NK-92 (cell line): ENCODE data around the gene RNF103.
"Not testable (repeated sequence)": the region's sequence is repeated elsewhere in the genome, so short reads cannot be mapped to it uniquely, and the experiment has no call there.

Experiments used
- DNase-seq: peaks from one replicate; lab custom pipeline; 2025; ENCODE audit not compliant: unreplicated experiment; lab: John Stamatoyannopoulos, UW

Gene RNF103

GRCh38 chr2:86624267-86624547, 542 bp upstream of the RNF103 start:
- no peak for DNase-seq

GRCh38 chr2:86623043-86623493, 597 bp downstream of the RNF103 start:
- DNase-seq: no peak

GRCh38 chr2:86622519-86623042, 1.1 kb downstream of the RNF103 start:
- no peak for DNase-seq

GRCh38 chr2:86621280-86621943, 2.3 kb downstream of the RNF103 start:
- DNase-seq: no peak

GRCh38 chr2:86617738-86618137, 5.9 kb downstream of the RNF103 start:
- no peak for DNase-seq

GRCh38 chr2:86617153-86617552, 6.5 kb downstream of the RNF103 start:
- no peak for DNase-seq

GRCh38 chr2:86616502-86616901, 7.2 kb downstream of the RNF103 start:
- no peak for DNase-seq

- DNase-seq: no peak
Measured at GRCh38 chr2:86615596-86615995, 8.1 kb downstream of the RNF103 start.

GRCh38 chr2:86613515-86613914, 10.2 kb downstream of the RNF103 start:
- no peak for DNase-seq

- DNase-seq: no peak
Measured at GRCh38 chr2:86610871-86611270, 12.8 kb downstream of the RNF103 start.

- DNase-seq: no peak
Measured at GRCh38 chr2:86608832-86609410, 14.7 kb downstream of the RNF103 start.

- no peak for DNase-seq
Measured at GRCh38 chr2:86603905-86604304, 19.8 kb downstream of the RNF103 start.

GRCh38 chr2:86598966-86599365, 24.7 kb downstream of the RNF103 start:
- no peak for DNase-seq

GRCh38 chr2:86596118-86596517, 27.5 kb downstream of the RNF103 start:
- no peak for DNase-seq

- DNase-seq: no peak
Measured at GRCh38 chr2:86593266-86593665, 30.4 kb downstream of the RNF103 start.

GRCh38 chr2:86592547-86593230, 31.0 kb downstream of the RNF103 start:
- DNase-seq: no peak

GRCh38 chr2:86589701-86590100, 34.0 kb downstream of the RNF103 start:
- DNase-seq: not testable (repeated sequence)

- DNase-seq: no peak
Measured at GRCh38 chr2:86584151-86584913, 39.3 kb downstream of the RNF103 start.

- DNase-seq: no peak
Measured at GRCh38 chr2:86580560-86580959, 43.1 kb downstream of the RNF103 start.

- no peak for DNase-seq
Measured at GRCh38 chr2:86577817-86578456, 45.7 kb downstream of the RNF103 start.

- DNase-seq: no peak
Measured at GRCh38 chr2:86570059-86570458, 53.6 kb downstream of the RNF103 start.
